RWPE1 (cell line): Measurements from ENCODE around the gene CIAO2A.

ENCODE experiments used
- CTCF ChIA-PET: fragments of 350-600 bp; sonication (Branson Sonifier 250); formaldehyde crosslinking; extraction: SDS; loops from one replicate; lab custom pipeline; 2021; lab: Yijun Ruan, JAX
- POLR2A ChIA-PET: fragments of 400-600 bp; formaldehyde crosslinking; extraction: SDS; loops from one replicate; lab custom pipeline; 2020; ENCODE audit warnings: antibody characterized with exemption; ENCODE audit not compliant: low non-redundant PET; lab: Yijun Ruan, JAX
- DNase-seq: peaks from one replicate; pipeline ENCODE4 v3.0.0; 2012; ENCODE audit warnings: low spot score
- H3K27ac ChIP-seq: fragments of 450-650 bp; 2 replicates; pipeline ENCODE4 v1.5.1; 2017
- CTCF ChIP-seq: fragments of 450-650 bp; conservative IDR thresholded peaks from 2 replicates; pipeline ENCODE4 v1.5.1; 2017; ENCODE audit warnings: low read depth, mild to moderate bottlenecking

CIAO2A gene

GRCh38 chr15:64095795-64096667 is 2.4 kb upstream of the CIAO2A start, which contains the start of gene SNX1:
TSS of gene SNX1 (plus strand) at chr15:64095982. CDS start at chr15:64096014, 32 bp downstream.
- H3K27ac ChIP-seq = peak within 1 kb of the TSS; percentile 89
- no peak for TF ChIP-seq CTCF
- POLR2A ChIA-PET = interaction anchor here (0.6 kb wide), 1 partner anchor 201 kb away, joined by 3 read pairs; no protein-coding TSS in a partner anchor
- CTCF ChIA-PET = no interaction called here
- peak; percentile 99 for DNase-seq

GRCh38 chr15:64095431-64095794 is 1.8 kb upstream of the CIAO2A start:
- ChIA-PET POLR2A (no interaction called here), CTCF (no interaction called here)
- no peak for TF ChIP-seq CTCF
- H3K27ac ChIP-seq = peak overlapping the region; percentile 79
- no peak for DNase-seq

GRCh38 chr15:64092864-64093626 is 593 bp downstream of the CIAO2A start:
- H3K27ac ChIP-seq = peak overlapping the region; percentile 89
- ChIA-PET CTCF (interaction anchor here (0.6 to 0.7 kb wide), 3 partner anchors 85 to 1059 kb away, joined by 3 to 4 read pairs (median 4); no protein-coding TSS in a partner anchor), POLR2A (interaction anchor here (0.7 kb wide), 1 partner anchor 27 kb away, joined by 3 read pairs; no protein-coding TSS in a partner anchor)
- peak; percentile 19 for TF ChIP-seq CTCF
- peak; percentile 35 for DNase-seq

GRCh38 chr15:64092075-64092820 is 1.4 kb downstream of the CIAO2A start:
- POLR2A ChIA-PET = no interaction called here
- H3K27ac ChIP-seq = no peak overlapping the region
- DNase-seq = no peak
- no peak for TF ChIP-seq CTCF
- CTCF ChIA-PET = interaction anchor here (1.0 kb wide), 1 partner anchor 147 kb away, joined by 3 read pairs; no protein-coding TSS in a partner anchor

GRCh38 chr15:64090527-64090926 is 3.1 kb downstream of the CIAO2A start:
- CTCF ChIA-PET = no interaction called here
- POLR2A ChIA-PET = no interaction called here
- DNase-seq = no peak
- no peak for TF ChIP-seq CTCF
- H3K27ac ChIP-seq = no peak overlapping the region
